Amniotic stem cell (primary cell): ENCODE measurements around the gene CALD1.

Experiments used
- DNase-seq: peaks from one replicate; lab custom pipeline; 2025; lab: John Stamatoyannopoulos, UW

Gene CALD1

DNA sequence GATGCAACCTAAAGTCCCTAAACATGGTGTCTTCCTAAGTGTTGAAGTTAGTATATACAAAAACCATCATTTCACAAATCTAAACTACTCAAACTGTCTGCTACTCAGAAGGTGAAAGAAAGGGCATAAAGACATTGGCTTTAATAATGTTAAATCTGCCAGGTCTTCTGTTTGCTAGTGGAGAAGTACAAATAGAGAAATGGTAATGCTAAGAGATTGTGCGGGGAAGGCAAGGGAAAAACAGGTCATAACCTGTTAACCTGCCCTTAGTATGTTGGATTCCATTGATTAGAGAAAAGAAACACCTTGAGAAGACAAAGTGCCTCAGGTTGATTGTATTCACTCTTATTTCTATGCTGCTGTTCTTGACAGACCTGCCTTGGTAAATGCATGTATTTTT, 80.3 kb downstream of the CALD1 start:
- no peak for DNase-seq

DNA sequence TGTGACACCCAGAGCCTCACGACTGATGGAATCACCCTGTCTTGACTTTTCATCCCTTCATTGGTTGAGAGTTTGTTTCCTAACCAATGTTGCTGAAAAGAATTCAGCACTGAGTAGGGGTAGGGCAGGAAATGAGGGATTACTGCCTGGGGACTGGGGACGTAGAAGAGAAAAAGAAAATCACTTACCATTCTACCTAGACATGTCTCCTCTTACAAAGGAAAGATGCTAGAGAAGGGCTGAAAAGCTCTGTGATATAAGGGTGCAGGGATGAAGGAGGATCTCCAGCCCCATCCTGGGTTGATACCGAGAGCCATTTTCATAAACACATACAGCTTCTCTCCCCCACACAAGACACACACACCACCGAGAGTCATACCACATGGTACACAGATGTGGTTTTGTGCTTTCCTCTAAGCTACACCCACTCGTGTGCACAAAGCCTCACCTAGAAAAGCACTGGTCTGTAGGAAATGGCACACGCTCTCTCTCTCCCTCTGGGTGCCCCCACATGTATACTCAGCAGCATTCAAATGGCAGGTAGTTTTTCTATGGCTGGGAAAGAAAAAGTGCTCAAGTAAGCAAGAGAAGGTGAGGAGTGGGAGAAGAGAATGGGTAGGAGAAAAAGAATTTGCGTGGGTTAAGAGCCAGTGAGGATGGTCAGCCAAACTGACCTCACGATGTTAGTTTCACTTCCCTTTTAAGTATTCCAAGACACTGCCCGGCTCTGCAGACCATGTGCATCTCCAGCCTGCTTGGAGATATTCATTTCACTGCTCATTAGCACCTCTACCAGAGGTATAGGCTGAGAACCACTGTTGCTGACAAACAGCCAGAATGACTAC, 85.8 kb downstream of the CALD1 start:
- no peak for DNase-seq

- no peak for DNase-seq
These were observed 87.2 kb downstream of the CALD1 start for GRCh38 chr7:134866617-134867016.

DNA sequence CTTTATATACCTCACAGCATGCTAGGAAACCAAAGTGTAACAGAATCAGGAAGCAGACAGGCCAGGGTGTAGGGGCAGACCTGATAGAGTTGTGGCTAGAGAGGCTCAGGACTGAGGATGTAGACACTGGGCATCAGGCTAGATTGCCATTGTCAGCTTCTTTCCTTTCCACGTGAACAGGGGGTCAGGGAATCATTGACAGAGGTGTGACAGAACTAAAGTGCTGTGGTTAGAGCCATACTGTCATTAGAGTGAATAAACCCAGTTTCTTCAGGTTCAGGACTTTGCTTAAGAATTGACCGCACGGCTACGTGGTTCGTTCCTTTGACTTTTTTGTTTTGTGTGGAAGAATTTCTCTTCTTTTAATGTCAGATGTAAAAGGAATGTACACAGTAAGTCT, 90.7 kb downstream of the CALD1 start:
- DNase-seq: no peak

- no peak for DNase-seq
These were observed 91.3 kb downstream of the CALD1 start for GRCh38 chr7:134870781-134871180.

DNA sequence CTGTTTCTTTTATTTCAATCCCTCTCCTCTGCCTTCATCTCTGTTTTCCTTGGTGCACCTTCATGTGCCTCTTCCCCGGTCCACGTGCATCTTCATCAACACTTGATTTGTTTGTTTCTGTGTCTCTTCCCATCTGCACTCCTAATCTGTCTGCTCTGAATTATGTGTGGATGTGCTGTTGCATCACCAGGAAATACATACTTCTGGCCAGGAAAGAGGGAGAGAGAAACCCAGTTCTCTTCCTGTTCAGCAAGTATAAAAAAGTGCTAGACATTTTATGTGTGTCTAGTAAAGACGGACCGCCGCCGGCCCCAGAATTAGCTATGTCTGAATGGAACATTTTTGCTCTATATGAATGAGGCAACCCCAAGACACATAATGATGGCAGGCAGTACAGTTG, 93.8 kb downstream of the CALD1 start:
- DNase-seq: no peak

DNA sequence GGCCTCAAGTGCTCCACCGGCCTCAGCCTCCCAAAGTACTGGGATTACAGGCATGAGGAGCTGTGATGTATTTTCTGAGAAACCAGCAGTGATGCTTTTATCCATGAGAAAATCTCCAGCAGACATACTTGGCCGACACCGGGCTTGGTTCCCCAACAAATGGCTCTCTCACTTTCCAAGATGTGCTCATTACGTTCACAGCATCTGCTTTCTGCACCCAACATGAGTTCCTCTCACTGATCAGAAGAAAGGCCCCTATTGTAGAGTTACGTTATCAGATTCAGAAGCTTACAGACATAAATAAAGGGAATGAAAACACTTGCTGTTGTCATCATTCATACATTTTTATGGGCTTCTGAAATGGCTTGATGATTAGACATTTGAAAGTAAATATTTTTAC, 95.0 kb downstream of the CALD1 start:
- no peak for DNase-seq

GRCh38 chr7:134875867-134876266, 96.4 kb downstream of the CALD1 start:
- no peak for DNase-seq

- DNase-seq: no peak
These were observed 99.4 kb downstream of the CALD1 start for GRCh38 chr7:134878746-134879357.

GRCh38 chr7:134879815-134880475, 100.5 kb downstream of the CALD1 start:
- DNase-seq: no peak

GRCh38 chr7:134882481-134882880, 103.0 kb downstream of the CALD1 start:
- DNase-seq: no peak

- peak; percentile 68 for DNase-seq
These were observed 106.5 kb downstream of the CALD1 start for GRCh38 chr7:134885967-134886352.

GRCh38 chr7:134886353-134887057, 107.1 kb downstream of the CALD1 start:
- no peak for DNase-seq

- no peak for DNase-seq
These were observed 108.1 kb downstream of the CALD1 start for GRCh38 chr7:134887523-134887922.

- DNase-seq: no peak
These were observed 108.8 kb downstream of the CALD1 start for GRCh38 chr7:134888141-134888740.

DNA sequence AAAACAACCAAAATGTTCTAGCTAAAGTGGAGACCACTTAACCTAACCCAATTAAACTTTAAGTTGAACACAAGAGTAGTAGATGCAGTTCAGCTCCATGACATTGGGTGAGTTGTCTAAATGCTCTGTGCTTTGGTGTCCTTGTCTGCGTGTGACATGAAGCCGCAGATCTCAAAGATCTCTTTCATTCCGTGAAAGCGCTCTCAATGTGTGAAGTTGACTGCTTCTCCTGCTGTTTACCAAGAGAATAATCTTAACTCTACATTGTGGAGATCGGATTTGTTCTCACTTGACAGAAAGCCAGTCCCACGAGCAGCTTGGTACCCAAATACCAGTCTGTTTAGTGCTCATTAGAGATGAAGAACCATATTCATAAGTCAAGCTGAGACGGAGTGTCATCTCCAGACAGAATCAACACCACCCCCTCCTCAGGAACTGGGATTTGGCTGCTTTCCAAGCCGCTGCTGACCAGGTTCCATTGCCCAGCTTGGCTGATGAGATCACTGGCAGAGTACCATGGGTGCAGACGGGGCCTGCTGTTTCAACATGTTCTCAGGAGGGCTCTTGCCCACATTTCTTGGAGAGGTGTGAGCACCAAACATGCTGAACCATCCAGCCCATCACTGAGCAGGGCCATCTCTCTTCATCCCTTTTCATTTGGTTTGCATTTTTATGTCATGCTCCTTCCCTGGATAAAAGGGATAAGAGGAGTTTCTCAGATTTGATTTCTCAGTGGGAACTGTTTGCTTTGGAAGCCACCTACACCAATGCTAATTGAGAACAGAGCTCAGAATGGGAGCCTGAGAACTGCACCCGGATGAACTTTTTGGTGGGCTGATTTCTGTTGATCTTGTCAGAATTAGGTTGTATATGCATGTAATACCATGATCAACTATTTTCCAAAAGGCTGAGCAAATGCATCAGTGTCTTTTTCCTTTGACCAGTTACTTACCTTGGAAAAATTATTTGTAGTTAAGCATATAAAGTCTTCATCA, 111.1 kb downstream of the CALD1 start:
- DNase-seq: no peak

DNA sequence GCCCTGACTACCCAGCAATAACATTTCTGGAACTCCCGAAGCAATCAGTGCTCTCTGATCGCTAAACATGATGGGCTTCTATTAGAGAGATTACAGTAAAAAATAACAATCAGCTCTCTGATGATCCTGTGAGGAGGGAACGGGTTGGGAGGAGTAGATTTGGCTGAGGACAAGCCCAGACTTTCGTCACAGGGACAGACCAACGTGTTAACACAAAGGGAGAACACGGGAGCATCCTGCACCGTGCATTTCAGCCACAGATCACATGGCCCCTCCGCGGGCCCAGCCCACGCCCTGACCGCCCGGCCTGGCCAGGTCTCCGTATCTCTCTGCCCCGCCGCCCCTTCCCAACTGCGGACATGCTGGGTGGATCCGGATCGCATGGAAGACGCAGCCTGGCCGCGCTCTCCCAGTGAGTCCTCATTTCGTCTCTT, 111.8 kb downstream of the CALD1 start:
- no peak for DNase-seq

DNA sequence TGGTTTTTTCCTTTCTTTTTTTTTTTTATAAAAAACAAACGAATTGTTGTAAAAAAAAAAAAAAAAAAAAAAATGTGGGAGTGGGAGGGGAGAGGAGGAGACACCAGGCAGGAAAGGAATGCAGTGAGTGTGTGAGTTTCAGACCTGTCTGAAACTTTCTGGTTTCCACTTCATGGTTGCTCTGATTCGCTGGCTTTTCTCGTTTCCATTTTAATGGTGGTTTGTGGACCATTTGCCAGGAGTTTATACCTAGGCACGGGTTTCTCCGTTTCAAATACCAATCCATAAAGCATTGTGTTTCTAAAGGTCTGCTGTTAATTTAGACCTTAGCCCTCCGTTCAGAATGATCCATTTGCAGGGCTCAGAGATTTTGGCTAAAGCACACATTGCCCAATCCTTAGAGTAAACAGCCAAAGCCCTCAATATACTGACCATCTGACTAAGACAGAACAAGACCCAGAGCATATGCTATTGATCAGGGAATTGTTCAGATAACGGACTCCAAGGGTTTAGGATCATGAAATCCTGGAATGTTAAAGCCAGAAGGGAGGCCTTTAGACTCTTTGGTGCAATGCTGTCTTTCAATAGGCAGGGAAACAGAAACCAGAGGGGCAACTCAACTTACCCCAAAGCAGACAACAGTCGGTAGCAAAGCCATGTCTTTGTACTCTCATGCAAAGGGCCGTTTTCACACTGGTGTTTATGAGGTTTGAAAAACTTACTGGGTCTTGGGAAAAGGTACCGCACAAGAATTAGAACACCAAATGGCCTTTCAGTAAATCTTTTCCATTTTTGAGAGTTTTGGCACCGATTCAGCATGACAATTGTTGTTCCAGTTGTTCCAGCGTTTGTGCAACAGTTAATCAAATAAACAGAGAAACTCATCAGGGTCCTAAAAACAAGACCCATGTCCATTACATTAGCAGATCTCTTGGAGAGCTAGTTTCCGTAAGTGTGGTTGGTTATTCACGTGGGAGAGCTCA, 112.6 kb downstream of the CALD1 start:
- DNase-seq: no peak

DNA sequence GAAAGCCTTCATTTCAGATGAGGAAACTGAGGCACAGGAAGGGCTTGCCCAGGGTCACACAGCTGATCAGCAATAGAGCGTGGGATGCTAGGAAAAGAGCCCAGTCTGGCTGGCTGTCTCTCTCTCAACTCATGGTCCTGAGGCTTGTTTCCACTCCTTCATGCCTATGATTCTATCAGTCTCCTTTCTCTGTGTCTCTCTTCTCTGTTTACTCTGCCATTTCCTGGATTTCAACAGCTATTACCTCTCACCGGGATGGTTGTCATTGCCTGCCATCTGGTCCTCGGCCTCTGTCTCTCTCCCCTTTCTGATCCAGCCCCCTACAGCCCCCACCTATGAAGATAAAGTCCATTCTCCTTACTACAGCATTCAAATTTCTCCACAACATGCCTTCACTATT, 113.5 kb downstream of the CALD1 start:
- DNase-seq: no peak

DNA sequence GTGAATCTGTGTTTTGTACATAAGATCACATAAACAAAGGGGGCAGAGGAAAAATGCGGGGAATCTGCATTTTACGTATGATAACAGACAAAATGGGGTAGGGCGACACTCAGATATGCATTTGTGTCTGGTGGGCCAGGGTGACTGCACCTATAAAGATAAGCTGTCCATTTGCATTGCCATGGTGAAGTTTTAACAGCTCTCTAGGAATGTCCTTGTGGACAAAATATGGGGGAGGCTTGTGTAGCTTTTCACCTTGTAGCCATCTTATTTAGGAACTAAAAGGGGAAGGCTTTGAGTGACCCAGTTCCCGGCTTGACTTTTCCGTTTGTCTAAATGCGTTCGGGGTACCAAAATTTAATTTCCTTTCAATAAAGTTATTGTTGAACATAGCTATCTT, 114.5 kb downstream of the CALD1 start:
- no peak for DNase-seq
